GM23338 (cell line): Measurements from ENCODE around the gene THRB. TPM values are rescaled to one million over a fixed set of nuclear protein-coding genes. Genes with fewer than 3 reads are reported as not detected.

Source experiments
- ATAC-seq: fragments of 200-7000 bp; cut with Tn5 transposase; 3 replicates; pipeline ENCODE4 v1.9.1; 2020
- DNase-seq: peaks from one replicate; pipeline ENCODE4 v3.0.0-alpha.2; 2015; ENCODE audit warnings: low spot score
- H2AFZ ChIP-seq: fragments of 200-600 bp; sonication (generic); 2 replicates; pipeline ENCODE4 v1.8.0; 2016; ENCODE audit warnings: antibody characterized with exemption, mild to moderate bottlenecking, moderate library complexity
- H3F3A ChIP-seq: fragments of 200-600 bp; sonication (generic); replicated peaks from 2 replicates; pipeline ENCODE4 v1.8.0; 2017; ENCODE audit warnings: antibody characterized with exemption, mixed run types, low read depth
- H3K27ac ChIP-seq: fragments of 200-600 bp; sonication (generic); 2 replicates; pipeline ENCODE4 v1.6.1; 2016; ENCODE audit warnings: low read depth
- H3K27me3 ChIP-seq: fragments of 200-600 bp; sonication (generic); 2 replicates; pipeline ENCODE4 v1.8.0; 2016; ENCODE audit warnings: mild to moderate bottlenecking, mixed run types, moderate library complexity; ENCODE audit not compliant: insufficient read depth
- H3K36me3 ChIP-seq: fragments of 200-600 bp; sonication (generic); 2 replicates; pipeline ENCODE4 v1.8.0; 2016; ENCODE audit warnings: mild to moderate bottlenecking; ENCODE audit not compliant: insufficient read depth
- H3K4me1 ChIP-seq: fragments of 200-600 bp; sonication (generic); 2 replicates; pipeline ENCODE4 v1.8.0; 2016; ENCODE audit warnings: mild to moderate bottlenecking, moderate library complexity; ENCODE audit not compliant: insufficient read depth
- H3K4me2 ChIP-seq: fragments of 200-600 bp; sonication (generic); 2 replicates; pipeline ENCODE4 v1.7.1; 2017; ENCODE audit warnings: mixed run types
- H3K4me3 ChIP-seq: fragments of 200-600 bp; sonication (generic); 2 replicates; pipeline ENCODE4 v1.6.1; 2016; ENCODE audit warnings: mixed run types
- H3K79me2 ChIP-seq: fragments of 200-600 bp; sonication (generic); replicated peaks from 2 replicates; pipeline ENCODE4 v1.8.0; 2017; ENCODE audit warnings: mild to moderate bottlenecking; ENCODE audit not compliant: insufficient read depth
- H3K9me2 ChIP-seq: fragments of 200-600 bp; sonication (generic); 2 replicates; pipeline ENCODE4 v1.8.0; 2017; ENCODE audit not compliant: insufficient read depth
- H4K20me1 ChIP-seq: fragments of 200-600 bp; sonication (generic); replicated peaks from 2 replicates; pipeline ENCODE4 v1.8.0; 2017; ENCODE audit warnings: mild to moderate bottlenecking; ENCODE audit not compliant: insufficient read depth
- H3K27ac Mint-ChIP-seq: 2 replicates; pipeline ENCODE4 v1.8.0; 2020; ENCODE audit warnings: inconsistent platforms, mild to moderate bottlenecking, moderate library complexity, mixed read lengths
- H3K27me3 Mint-ChIP-seq: 3 replicates; pipeline ENCODE4 v1.8.0; 2022; ENCODE audit warnings: low read depth, mild to moderate bottlenecking, moderate library complexity, mixed read lengths, inconsistent platforms; ENCODE audit not compliant: insufficient read depth, poor library complexity
- H3K36me3 Mint-ChIP-seq: 3 replicates; pipeline ENCODE4 v1.8.0; 2021; ENCODE audit warnings: low read depth, mild to moderate bottlenecking, inconsistent platforms, moderate library complexity, mixed read lengths
- H3K4me1 Mint-ChIP-seq: 3 replicates; pipeline ENCODE4 v1.8.0; 2020; ENCODE audit warnings: mild to moderate bottlenecking, inconsistent platforms, mixed read lengths
- H3K4me3 Mint-ChIP-seq: 3 replicates; pipeline ENCODE4 v1.8.0; 2021; ENCODE audit warnings: moderate library complexity, mild to moderate bottlenecking, inconsistent platforms, mixed read lengths
- H3K9me3 Mint-ChIP-seq: 3 replicates; pipeline ENCODE4 v1.8.0; 2020; ENCODE audit warnings: moderate library complexity, mild to moderate bottlenecking, inconsistent platforms, mixed read lengths
- CREB1 ChIP-seq: fragments of 250-450 bp; sonication (Bioruptor Pico); IDR thresholded peaks from 2 replicates; pipeline ENCODE4 v1.5.0; 2020; ENCODE audit warnings: low read depth, mild to moderate bottlenecking, moderate library complexity
- CTCF ChIP-seq, 2 experiments: fragments of 200-600 bp in 1 of 2; sonication (generic) in 1 of 2; conservative IDR thresholded peaks; 2 replicates each; pipeline versions ENCODE4 v1.5.1 to v1.6.1; 2016 to 2017; ENCODE audit warnings: antibody characterized with exemption in 2 of 2, low read depth in 2 of 2, mild to moderate bottlenecking in 2 of 2, moderate library complexity in 1 of 2
- EZH2 ChIP-seq: fragments of 200-600 bp; sonication (generic); IDR thresholded peaks from one replicate; pipeline ENCODE4 v1.8.0; 2017; ENCODE audit warnings: antibody characterized with exemption, mild to moderate bottlenecking, low read depth; ENCODE audit not compliant: unreplicated experiment
- JUNB ChIP-seq: IDR thresholded peaks from one replicate; pipeline ENCODE4 v1.6.1; 2016; ENCODE audit warnings: antibody characterized with exemption; ENCODE audit not compliant: unreplicated experiment
- STAT1 ChIP-seq: IDR thresholded peaks from one replicate; pipeline ENCODE4 v1.6.1; 2016; ENCODE audit warnings: antibody characterized with exemption; ENCODE audit not compliant: unreplicated experiment
- ZNF114 ChIP-seq: fragments of 250-450 bp; sonication (Bioruptor Pico); IDR thresholded peaks from 2 replicates; pipeline ENCODE4 v1.5.0; 2020; ENCODE audit warnings: mild to moderate bottlenecking, moderate library complexity
- ZNF331 ChIP-seq: fragments of 250-450 bp; sonication (Bioruptor Pico); IDR thresholded peaks from 2 replicates; pipeline ENCODE4 v1.5.0; 2020; ENCODE audit warnings: low read depth, mild to moderate bottlenecking, moderate library complexity
- ZNF462 ChIP-seq: fragments of 250-450 bp; sonication (Bioruptor Pico); IDR thresholded peaks from 2 replicates; pipeline ENCODE4 v1.5.0; 2020; ENCODE audit warnings: mild to moderate bottlenecking, moderate library complexity
- polyA plus RNA-seq: library from polyadenylated mRNA; unstranded; fragments of >200 nt; fragmentation: Nextera tagmentation; extraction: Ambion mirVana; gene quantifications from 2 replicates; pipeline ENCODE4 v1.2.1, GENCODE V29; 2016
- total RNA-seq: library from RNA; depleted of rRNA; stranded (reverse); fragments of >200 nt; shearing (Covaris generic); gene quantifications from 2 replicates; pipeline ENCODE4 v1.2.3, GENCODE V29; 2014
- TF ChIP-seq, protein P1 (sequence below): IDR thresholded peaks from 2 replicates; pipeline ENCODE4 v1.6.1; 2016; ENCODE audit warnings: antibody characterized with exemption
- TF ChIP-seq, protein P2 (sequence below): IDR thresholded peaks from one replicate; pipeline ENCODE4 v1.6.1; 2018; ENCODE audit warnings: antibody characterized with exemption; ENCODE audit not compliant: unreplicated experiment

The THRB gene
- total and polyA plus RNA-seq, 2 experiments from 2014 or later = 1.7 to 3.2 TPM

DNA sequence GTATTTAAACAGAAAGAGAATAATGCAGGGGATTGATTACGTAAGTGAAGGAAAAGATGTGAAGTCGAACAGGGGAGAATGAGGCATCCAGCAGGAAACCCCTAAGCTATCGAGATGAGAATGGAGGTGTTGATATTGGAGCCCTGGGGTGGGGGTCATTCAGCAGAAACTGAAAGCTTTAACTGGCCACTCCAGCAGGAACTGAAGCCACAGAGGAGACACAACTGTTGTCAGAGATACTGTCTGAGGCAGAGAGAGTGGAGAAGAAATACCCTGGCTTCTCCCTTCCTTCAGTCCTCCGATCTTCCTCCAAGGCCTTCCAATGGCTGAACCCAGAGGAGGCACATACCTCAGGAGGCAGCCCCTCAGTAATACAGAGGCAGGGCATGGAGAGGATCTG, 152.4 kb downstream of the THRB start (continued):
- TF ChIP-seq ZNF462 (CRISPR knock-in tag) (no peak), EZH2 (no peak), CTCF (conservative IDR thresholded peaks at IDR 0.05; ENCODE audit: low read depth in 2 of 2) (no peak), CREB1 (CRISPR knock-in tag) (no peak)

DNA sequence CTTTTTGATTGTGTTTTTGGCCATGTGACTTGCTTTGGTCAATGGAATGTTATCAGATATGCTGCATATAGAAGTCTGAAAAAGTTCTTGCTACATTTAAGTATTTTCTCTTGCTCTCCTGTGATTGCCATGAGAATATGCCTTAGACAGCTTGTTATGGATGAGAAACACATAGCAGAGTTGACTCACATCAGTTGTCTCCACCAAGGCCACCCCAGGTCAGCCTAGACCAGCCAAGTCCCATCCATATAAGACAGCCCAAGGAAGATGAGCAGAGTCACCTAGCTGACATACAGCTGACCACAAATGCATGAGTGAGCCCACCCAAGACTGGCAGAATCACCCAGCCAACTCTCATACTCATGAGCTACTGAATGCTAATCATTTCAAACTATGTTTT, 153.0 kb downstream of the THRB start:
- Histone ChIP-seq H4K20me1 (no peaks in the 10 kb centered on the region), H3K27me3 (no peaks in the 10 kb centered on the region), H3K36me3 (no peaks in the 10 kb centered on the region), H3K9me2 (no peaks in the 10 kb centered on the region), H3K4me3 (no peak overlapping the region), H3K4me2 (no peak overlapping the region), H3K27ac (no peak overlapping the region), H3K4me1 (no peaks in the 10 kb centered on the region), H3K79me2 (no peaks in the 10 kb centered on the region), H2AFZ (no peak overlapping the region), H3F3A (no peaks in the 10 kb centered on the region)
- H3K27me3 Mint-ChIP-seq = no peaks in the 10 kb centered on the region
- no peak overlapping the region for H3K27ac Mint-ChIP-seq
- no peaks in the 10 kb centered on the region for H3K9me3 Mint-ChIP-seq
- no peak overlapping the region for H3K4me3 Mint-ChIP-seq
- H3K4me1 Mint-ChIP-seq = 0 out of 3 replicates have a peak, but pooled peaks cover 3% of the 10 kb centered on the region
- H3K36me3 Mint-ChIP-seq = no peaks in the 10 kb centered on the region
- ATAC-seq (no peak), DNase-seq (no peak)
- no peak for TF ChIP-seq CREB1 (CRISPR knock-in tag)
- no peak for TF ChIP-seq CTCF (conservative IDR thresholded peaks at IDR 0.05; ENCODE audit: low read depth in 2 of 2)
- TF ChIP-seq, protein P1, sequence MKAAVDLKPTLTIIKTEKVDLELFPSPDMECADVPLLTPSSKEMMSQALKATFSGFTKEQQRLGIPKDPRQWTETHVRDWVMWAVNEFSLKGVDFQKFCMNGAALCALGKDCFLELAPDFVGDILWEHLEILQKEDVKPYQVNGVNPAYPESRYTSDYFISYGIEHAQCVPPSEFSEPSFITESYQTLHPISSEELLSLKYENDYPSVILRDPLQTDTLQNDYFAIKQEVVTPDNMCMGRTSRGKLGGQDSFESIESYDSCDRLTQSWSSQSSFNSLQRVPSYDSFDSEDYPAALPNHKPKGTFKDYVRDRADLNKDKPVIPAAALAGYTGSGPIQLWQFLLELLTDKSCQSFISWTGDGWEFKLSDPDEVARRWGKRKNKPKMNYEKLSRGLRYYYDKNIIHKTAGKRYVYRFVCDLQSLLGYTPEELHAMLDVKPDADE = no peak
- no peak for TF ChIP-seq JUNB
- TF ChIP-seq EZH2 = no peak
- no peak for TF ChIP-seq ZNF114 (CRISPR knock-in tag)
- TF ChIP-seq ZNF331 (CRISPR knock-in tag) = no peak
- no peak for TF ChIP-seq STAT1
- TF ChIP-seq, protein P2, sequence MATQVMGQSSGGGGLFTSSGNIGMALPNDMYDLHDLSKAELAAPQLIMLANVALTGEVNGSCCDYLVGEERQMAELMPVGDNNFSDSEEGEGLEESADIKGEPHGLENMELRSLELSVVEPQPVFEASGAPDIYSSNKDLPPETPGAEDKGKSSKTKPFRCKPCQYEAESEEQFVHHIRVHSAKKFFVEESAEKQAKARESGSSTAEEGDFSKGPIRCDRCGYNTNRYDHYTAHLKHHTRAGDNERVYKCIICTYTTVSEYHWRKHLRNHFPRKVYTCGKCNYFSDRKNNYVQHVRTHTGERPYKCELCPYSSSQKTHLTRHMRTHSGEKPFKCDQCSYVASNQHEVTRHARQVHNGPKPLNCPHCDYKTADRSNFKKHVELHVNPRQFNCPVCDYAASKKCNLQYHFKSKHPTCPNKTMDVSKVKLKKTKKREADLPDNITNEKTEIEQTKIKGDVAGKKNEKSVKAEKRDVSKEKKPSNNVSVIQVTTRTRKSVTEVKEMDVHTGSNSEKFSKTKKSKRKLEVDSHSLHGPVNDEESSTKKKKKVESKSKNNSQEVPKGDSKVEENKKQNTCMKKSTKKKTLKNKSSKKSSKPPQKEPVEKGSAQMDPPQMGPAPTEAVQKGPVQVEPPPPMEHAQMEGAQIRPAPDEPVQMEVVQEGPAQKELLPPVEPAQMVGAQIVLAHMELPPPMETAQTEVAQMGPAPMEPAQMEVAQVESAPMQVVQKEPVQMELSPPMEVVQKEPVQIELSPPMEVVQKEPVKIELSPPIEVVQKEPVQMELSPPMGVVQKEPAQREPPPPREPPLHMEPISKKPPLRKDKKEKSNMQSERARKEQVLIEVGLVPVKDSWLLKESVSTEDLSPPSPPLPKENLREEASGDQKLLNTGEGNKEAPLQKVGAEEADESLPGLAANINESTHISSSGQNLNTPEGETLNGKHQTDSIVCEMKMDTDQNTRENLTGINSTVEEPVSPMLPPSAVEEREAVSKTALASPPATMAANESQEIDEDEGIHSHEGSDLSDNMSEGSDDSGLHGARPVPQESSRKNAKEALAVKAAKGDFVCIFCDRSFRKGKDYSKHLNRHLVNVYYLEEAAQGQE = no peak
